HG03521 (cell line): ENCODE results near the gene DGKH.

Experiments used
- ATAC-seq: cut with Tn5 transposase; IDR thresholded peaks from one replicate; pipeline ENCODE4 v1.9.1; 2021; ENCODE audit warnings: mild to moderate bottlenecking, moderate library complexity; ENCODE audit not compliant: unreplicated experiment

The DGKH gene

GRCh38 chr13:42048342-42048683, at the start of gene DGKH:
Gene DGKH (plus strand): TSS chr13:42048648. CDS start chr13:42048774, 126 bp downstream.
- ATAC-seq: peak; percentile 33

DNA sequence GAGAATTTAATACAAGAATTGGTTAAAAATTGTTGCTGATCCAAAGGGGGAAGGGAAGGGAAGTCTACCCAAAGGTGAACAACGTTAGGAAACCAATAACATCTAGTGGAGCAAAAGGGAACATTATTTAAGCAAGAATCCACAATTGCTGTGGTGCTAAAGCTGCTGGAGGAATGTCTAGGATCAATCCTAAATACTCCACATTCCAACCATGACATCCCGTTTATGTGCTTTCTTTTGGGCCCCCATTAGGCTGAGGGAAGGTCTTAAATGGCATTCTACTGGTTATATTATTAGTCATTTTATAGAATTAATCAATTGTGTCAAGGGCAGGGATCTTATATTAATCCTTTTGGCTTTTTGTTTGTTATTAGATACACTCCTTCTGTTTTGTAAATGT, 47.6 kb upstream of the DGKH start:
- ATAC-seq: no peak

DNA sequence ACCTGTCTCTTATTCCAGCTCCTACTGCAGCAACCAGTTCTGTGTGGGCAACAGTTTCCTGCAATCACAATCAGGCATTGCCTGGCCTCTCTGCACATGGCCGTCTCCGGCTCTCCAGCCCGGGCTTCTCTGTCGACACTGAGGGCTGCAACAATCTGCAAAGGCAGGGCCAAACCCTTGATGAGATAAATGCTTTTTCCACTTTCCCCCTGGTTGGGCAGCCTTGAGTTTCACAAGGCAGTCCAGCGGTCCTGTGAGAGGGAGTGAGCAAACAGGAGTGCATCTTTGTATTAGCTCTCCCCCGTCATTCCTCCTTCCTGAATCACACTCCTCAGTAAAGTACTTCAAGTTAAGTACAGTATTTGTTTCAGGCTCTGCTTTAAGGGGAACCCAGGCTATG, 46.9 kb upstream of the DGKH start:
- ATAC-seq: no peak

GRCh38 chr13:42002066-42002465, 46.4 kb upstream of the DGKH start:
- no peak for ATAC-seq

DNA sequence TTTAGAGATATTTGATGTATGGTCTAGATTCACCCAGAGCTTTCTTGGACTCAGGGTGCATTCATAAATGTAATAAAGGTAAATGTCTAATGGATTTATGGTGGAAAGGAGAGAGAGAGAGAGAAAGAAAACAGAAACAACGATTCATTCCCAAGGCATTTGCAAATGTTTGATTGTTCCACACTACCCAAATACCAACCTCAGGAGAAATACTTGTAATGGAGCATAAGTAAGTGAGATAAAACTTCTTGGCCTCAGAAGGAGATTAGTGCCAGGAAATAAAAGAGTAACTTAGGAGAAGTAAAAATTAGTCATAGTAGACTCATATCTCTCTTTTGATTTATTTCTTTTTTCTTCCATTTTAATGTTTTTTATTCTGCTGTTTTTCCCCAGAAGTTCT, 40.6 kb upstream of the DGKH start:
- ATAC-seq: no peak

GRCh38 chr13:42009057-42009456, 39.4 kb upstream of the DGKH start:
- no peak for ATAC-seq

GRCh38 chr13:42011601-42012350, 36.7 kb upstream of the DGKH start:
- no peak for ATAC-seq

DNA sequence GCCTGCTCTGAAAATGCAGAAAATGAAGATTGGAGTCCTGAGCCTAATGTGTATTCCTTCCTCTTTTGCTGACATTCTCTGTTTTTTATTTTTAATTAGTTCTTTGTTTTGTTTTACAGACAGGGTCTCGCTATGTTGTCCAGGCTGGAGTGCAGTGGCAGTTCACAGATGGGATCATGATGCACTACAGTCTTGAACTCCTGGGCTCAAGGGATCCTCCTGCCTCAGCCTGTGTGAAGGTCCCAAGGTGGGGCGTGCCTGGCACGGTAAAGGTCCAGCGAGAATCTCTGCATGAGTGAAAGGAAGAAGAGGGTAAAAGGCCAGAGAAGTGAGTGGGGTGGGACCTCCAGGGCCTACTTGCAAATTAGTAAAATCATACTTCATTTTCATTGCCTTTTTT, 34.3 kb upstream of the DGKH start:
- ATAC-seq: no peak

DNA sequence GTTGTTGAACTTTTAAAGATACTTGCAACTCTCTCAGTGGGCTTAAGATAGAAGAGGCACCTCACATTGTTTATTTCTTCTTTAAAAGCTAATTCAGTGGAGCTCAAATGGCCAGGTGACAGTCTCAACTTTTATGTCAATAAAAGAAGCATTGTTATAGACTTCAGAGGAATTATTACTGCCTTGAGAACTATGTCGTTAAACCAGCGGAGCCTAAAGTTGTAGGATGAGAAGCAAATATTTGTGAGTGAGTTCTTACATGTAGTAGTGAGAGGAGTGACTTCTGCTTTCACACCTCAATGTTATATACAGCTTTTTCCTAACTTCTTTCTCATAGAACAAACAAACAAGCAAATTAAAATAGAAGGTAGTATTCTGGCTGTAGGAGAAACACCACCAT, 31.2 kb upstream of the DGKH start:
- no peak for ATAC-seq

GRCh38 chr13:42021851-42022250, 26.6 kb upstream of the DGKH start:
- no peak for ATAC-seq

GRCh38 chr13:42022336-42022735, 26.1 kb upstream of the DGKH start:
- ATAC-seq: no peak

GRCh38 chr13:42022796-42023493, 25.5 kb upstream of the DGKH start:
- ATAC-seq: no peak

DNA sequence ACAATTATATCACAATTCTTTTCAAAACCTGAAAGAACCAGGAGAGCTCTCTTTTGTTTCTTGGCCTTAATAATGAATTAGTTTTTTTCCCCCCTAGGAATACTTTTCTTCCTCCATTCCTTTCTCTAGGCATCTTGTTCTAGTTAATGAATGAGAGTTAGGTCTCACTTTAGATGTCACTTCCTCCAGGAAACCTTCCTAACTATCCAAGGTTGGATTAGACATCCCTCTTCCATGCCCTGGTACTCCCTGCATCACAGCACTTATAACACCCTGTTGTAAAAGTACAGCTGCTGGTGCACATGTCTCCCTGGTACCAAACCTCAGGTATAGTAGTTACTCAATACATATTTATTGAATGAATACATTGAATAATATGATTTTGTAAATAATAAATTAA, 21.2 kb upstream of the DGKH start:
- ATAC-seq: no peak

GRCh38 chr13:42028113-42028799, 20.2 kb upstream of the DGKH start:
- no peak for ATAC-seq

DNA sequence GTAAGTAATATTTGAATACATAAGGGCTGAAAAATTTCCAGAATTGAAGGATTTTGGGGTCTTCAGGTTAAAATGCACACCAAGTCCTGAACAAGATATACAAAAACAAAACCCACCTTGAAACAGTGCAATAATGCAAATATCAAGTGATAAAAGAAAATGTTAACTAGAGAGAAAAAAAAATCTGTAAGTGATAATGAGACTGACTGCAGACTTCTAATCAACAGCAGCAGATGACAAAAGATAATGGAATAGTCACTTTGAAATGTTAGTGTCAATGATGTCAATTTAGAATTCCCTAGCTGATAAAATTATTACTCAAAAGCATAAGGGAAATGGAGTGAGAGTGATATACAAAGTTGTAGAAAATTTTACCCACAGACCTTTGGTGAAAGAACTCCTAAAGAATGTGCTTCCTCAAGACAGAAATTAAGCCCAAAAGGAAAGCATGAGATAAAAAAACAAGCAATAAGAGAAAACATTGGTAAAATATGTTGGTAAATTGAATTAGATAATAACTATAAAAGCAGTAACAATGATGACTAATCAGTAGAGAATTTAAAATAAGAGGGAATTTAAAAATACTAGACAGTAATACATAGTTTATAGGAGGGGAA, 12.4 kb upstream of the DGKH start:
- no peak for ATAC-seq

DNA sequence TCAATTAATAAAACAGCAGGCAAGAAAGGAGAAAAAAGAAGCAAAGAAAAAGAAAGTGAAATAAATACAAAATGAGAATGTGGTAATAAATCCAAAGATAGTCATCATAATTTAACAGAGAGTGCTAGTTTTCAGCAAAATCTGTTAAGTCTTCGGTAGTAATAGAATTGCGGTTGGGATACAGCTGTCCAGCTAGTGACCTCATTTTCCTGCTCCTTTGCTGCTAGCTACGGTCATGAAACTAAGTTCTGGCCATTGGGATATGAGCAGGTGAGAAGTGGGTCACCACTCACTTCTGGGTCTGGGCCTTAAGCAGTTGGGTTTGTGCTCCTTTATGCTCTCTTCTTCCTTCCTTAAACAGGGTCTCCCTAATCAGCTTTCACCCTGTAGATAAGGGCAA, 11.7 kb upstream of the DGKH start:
- ATAC-seq: no peak

- ATAC-seq: no peak
Observed at GRCh38 chr13:42038661-42039456, 9.6 kb upstream of the DGKH start.

DNA sequence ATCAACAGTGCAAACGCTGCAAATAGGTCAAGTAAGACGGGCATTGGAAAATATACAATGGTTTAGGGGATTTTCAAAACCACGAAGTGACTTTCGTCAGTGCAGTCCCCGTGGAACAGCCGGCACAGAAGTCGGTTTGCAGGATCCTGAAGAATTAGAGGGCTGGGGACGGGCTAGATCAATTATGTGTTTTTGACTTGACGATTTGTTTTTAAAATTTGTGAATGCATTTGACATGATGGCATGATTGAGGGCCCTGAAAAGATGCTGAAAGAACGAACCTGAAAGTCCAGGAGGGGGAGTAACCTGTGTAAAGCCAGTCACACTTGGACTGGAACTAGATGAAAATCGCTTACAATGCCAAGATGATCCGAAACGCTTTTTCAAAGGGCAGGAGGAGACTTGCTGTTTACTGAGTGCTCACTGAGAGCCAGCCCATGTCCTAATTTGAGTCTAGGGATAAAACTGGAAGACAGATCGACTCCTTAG, 8.9 kb upstream of the DGKH start:
- ATAC-seq: peak; percentile 5

DNA sequence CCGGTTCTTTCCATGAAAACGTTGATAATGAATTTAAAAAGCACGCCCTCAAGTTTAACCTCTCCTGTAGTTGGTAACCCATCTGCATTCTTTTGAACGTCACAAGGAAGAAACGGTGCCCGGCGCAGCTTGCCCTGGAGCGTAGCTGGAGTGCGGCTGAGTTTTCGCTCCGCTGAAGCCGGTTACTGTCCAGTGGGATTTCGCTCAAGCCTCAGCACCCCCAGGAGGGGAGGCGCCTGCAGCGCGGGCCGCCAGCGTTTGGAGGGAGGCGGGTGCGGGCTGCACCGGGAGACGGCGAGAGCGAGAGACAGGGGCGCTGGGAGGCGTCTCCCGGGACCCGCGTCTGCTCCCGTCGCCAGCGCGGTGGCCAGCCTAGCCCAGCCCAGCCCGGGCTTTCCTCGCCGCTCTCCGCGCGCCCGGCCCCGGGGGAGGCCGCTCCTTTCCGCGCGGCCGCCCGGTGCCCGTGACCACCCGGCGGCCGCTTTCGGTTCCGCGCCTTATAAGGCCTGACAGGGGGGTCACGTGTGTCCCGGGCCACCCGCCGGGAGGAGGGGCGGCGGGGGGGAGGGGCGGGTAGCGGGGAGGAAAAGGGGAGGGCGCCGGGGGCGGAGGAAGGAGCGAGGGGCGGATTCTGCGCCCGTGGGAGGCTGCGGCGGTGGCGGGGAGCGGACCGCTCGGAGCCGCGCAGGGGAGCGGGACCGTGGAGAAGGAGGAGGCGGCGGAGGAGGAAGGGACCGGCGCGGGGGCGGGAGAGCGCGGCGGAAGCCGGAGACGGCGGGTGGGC, 8.3 kb upstream of the DGKH start:
- ATAC-seq: peak; percentile 69

GRCh38 chr13:42040730-42041010, 7.8 kb upstream of the DGKH start:
- no peak for ATAC-seq
